ENCODE measurements around the gene CAV1. TPM values are rescaled to one million over a fixed set of nuclear protein-coding genes. Genes with fewer than 3 reads are reported as not detected.

The CAV1 gene
- total and polyA plus RNA-seq, 2 of the 4 experiments (the other 2 are of a cell fraction) = 1,592 to 1,808 TPM

GRCh38 chr7:116542618-116543017 lies 17.8 kb downstream of the CAV1 start:
- H3K4me2 ChIP-seq (ENCODE audit: low read depth, low read length) = peak overlapping the region; percentile 52; the same call in 1 of the 2 replicates
- H2BK15ac ChIP-seq (ENCODE audit: low read depth, low read length) = peak overlapping the region; percentile 77; the same call in 2 of the 3 replicates
- no peak overlapping the region; the same call in 1 of the 2 replicates for H3K9ac ChIP-seq (ENCODE audit: low read depth, low read length)
- intact Hi-C loops (cut with micrococcal nuclease) (loop anchor here (5.0 kb wide), 1 partner anchor 45 kb away; no protein-coding TSS in a partner anchor), dilution Hi-C loops (cut with HindIII; ENCODE audit: low sequenced_read_pairs, unreplicated experiment) (no loop called here), in situ Hi-C loops (cut with MboI; ENCODE audit: low sequenced_read_pairs) (no loop called here)
- H2AFZ ChIP-seq (replicated peaks; ENCODE audit: low read length, poor library complexity) = no peak overlapping the region
- CTCF ChIA-PET = interaction anchor here (0.5 kb wide), 1 partner anchor 284 kb away, joined by 3 read pairs; no protein-coding TSS in a partner anchor
- H3K9me1 ChIP-seq (ENCODE audit: insufficient read depth, low read length) = peaks cover 27% of the 10 kb centered on the region
- H3K4ac ChIP-seq (ENCODE audit: low read depth, low read length) = peak overlapping the region; percentile 83
- peak overlapping the region; percentile 20; the same call in 1 of the 2 replicates for H2AK5ac ChIP-seq (ENCODE audit: low read depth, low read length)
- H2AK9ac ChIP-seq (replicated peaks; ENCODE audit: low read depth, low read length, poor library complexity) = no peak overlapping the region
- peak overlapping the region; percentile 43; the same call in 1 of the 2 replicates for H3K56ac ChIP-seq (ENCODE audit: extremely low read depth, insufficient read depth, low read length)
- peak overlapping the region; percentile 94 for H3K18ac ChIP-seq (ENCODE audit: low read depth, low read length)
- H4K20me1 ChIP-seq (ENCODE audit: insufficient read depth, low read length) = peaks cover 32% of the 10 kb centered on the region; the same call in 1 of the 2 replicates
- H4K5ac ChIP-seq (ENCODE audit: low read depth, low read length) = peak overlapping the region; percentile 68; the same call in 1 of the 2 replicates
- no CpG with 5 or more reads among the region's 2 CpGs for WGBS, 2 experiments (ENCODE audit: extremely low coverage in 2 of 2, insufficient read length in 1 of 2)
- no TSS peak for BruUV-seq (replicated peaks)
- H3K9me3 ChIP-seq (ENCODE audit: control insufficient read depth, insufficient read depth, low read length) = no peaks in the 10 kb centered on the region
- H3K36me3 ChIP-seq (ENCODE audit: control insufficient read depth, insufficient read depth, low read length) = peaks cover 28% of the 10 kb centered on the region
- no peak overlapping the region for H3K4me3 ChIP-seq (ENCODE audit: insufficient read depth, low read depth, low read length)
- H3K79me1 ChIP-seq (ENCODE audit: low read depth in 1 of 2, low read length in 2 of 2) = peaks cover 21 to 80% of the 10 kb centered on the region in 2 experiments
- peak overlapping the region; percentile 89 for H3K23ac ChIP-seq (ENCODE audit: low read depth, low read length)
- POLR2A ChIA-PET (ENCODE audit: unreplicated experiment) = no interaction called here
- H2BK5ac ChIP-seq (ENCODE audit: low read depth, low read length, poor library complexity, severe bottlenecking) = peak overlapping the region; percentile 95
- H4K8ac ChIP-seq (ENCODE audit: low read depth in 2 of 2, low read length in 2 of 2) = peak overlapping the region in 1 of 2 experiments; percentile 59; a peak in 2 of 4 replicates
- H3K4me1 ChIP-seq (ENCODE audit: control insufficient read depth, insufficient read depth, low read length) = peaks cover 38% of the 10 kb centered on the region
- H3K27me3 ChIP-seq (ENCODE audit: control insufficient read depth, insufficient read depth, low read length) = no peaks in the 10 kb centered on the region
- peak overlapping the region; percentile 28; the same call in 1 of the 2 replicates for H3K27ac ChIP-seq (ENCODE audit: insufficient read depth, low read length)
- no peak overlapping the region for H2BK20ac ChIP-seq (ENCODE audit: low read depth, low read length)
- DNase-seq (peak; percentile 94), ATAC-seq (ENCODE audit: low read depth) (peak; percentile 40)
- peak; percentile 14; the same call in 1 of the 2 replicates for TF ChIP-seq NFE2L2 (IDR thresholded peaks at IDR 0.05; ENCODE audit: low read depth, low read length)
- TF ChIP-seq RCOR1 (IDR thresholded peaks at IDR 0.05; ENCODE audit: insufficient replicate concordance, low read length) = no peak
- 0 out of 2 replicates have a peak, but pooled peaks have one; percentile 2 for TF ChIP-seq FOS (IDR thresholded peaks at IDR 0.05; ENCODE audit: low read depth, low read length)
- peak overlapping the region; percentile 75; the same call in 1 of the 2 replicates for H2BK120ac ChIP-seq (ENCODE audit: low read depth, low read length)
- H4K91ac ChIP-seq (ENCODE audit: insufficient read depth, low read depth, low read length) = peak overlapping the region; percentile 72
- H3K14ac ChIP-seq (replicated peaks; ENCODE audit: low read depth, low read length) = peak overlapping the region; percentile 78
